HEK293 (cell line): Measurements from ENCODE around the gene HYAL4.

ENCODE experiments used
- CTCF ChIA-PET: fragments of 350-600 bp; formaldehyde crosslinking; extraction: SDS; loops from one replicate; lab custom pipeline; 2021; ENCODE audit warnings: antibody characterized with exemption; lab: Yijun Ruan, JAX
- POLR2A ChIA-PET: fragments of 300-600 bp; formaldehyde crosslinking; extraction: SDS; loops from one replicate; lab custom pipeline; 2020; ENCODE audit warnings: antibody characterized with exemption, inconsistent platforms; lab: Yijun Ruan, JAX
- H3K27ac ChIP-seq: fragments of 200-500 bp; sonication (Bioruptor generic); 2 replicates; pipeline ENCODE4 v1.5.1; 2014; ENCODE audit warnings: low read depth, low read length, control low read depth, inconsistent platforms; ENCODE audit errors: extremely low read depth
- H3K36me3 ChIP-seq, 2 experiments: fragments of 200-500 bp in 1 of 2; sonication (Bioruptor generic) in 1 of 2; 1 replicate in 1 of 2; 2 replicates in 1 of 2; pipeline ENCODE4 v1.5.1; 2014 to 2017; ENCODE audit warnings: inconsistent platforms in 2 of 2, low read length in 2 of 2; ENCODE audit not compliant: control insufficient read depth in 2 of 2, insufficient read depth in 1 of 2
- H3K4me1 ChIP-seq: fragments of 200-500 bp; sonication (Bioruptor generic); 2 replicates; pipeline ENCODE4 v1.5.1; 2014; ENCODE audit warnings: mild to moderate bottlenecking, low read length, inconsistent platforms; ENCODE audit not compliant: control insufficient read depth, insufficient read depth
- H3K4me3 ChIP-seq: 2 replicates; pipeline ENCODE4 v1.5.1; 2011; ENCODE audit warnings: low read depth, mild to moderate bottlenecking, control low read depth, low read length, moderate library complexity
- H3K9me3 ChIP-seq: fragments of 200-500 bp; sonication (Bioruptor generic); 2 replicates; pipeline ENCODE4 v1.5.1; 2014; ENCODE audit warnings: low read depth, low read length, inconsistent platforms; ENCODE audit not compliant: control insufficient read depth, insufficient read depth
- KLF1 ChIP-seq: fragments of 450-650 bp; formaldehyde crosslinking; IDR thresholded peaks from 2 replicates; pipeline ENCODE4 v1.5.1; 2016; ENCODE audit warnings: missing biosample characterization, missing genetic modification characterization
- PBX3 ChIP-seq: sonication (generic); formaldehyde crosslinking; IDR thresholded peaks from 2 replicates; pipeline ENCODE4 v1.8.1; 2022; ENCODE audit warnings: mild to moderate bottlenecking, moderate library complexity, missing genetic modification reagents
- SP2 ChIP-seq: fragments of 450-650 bp; formaldehyde crosslinking; IDR thresholded peaks from 2 replicates; pipeline ENCODE4 v1.5.1; 2016; ENCODE audit warnings: missing biosample characterization, missing genetic modification characterization
- SP7 ChIP-seq: fragments of 450-650 bp; formaldehyde crosslinking; IDR thresholded peaks from 2 replicates; pipeline ENCODE4 v1.5.1; 2016; ENCODE audit warnings: missing biosample characterization, missing genetic modification characterization
- ZFP3 ChIP-seq: fragments of 450-650 bp; formaldehyde crosslinking; IDR thresholded peaks from 2 replicates; pipeline ENCODE4 v1.5.1; 2016; ENCODE audit warnings: low read depth, missing biosample characterization, missing genetic modification characterization
- ZNF121 ChIP-seq: fragments of 450-650 bp; formaldehyde crosslinking; IDR thresholded peaks from 2 replicates; pipeline ENCODE4 v1.5.1; 2016; ENCODE audit warnings: missing biosample characterization, missing genetic modification characterization
- ZNF174 ChIP-seq: fragments of 450-650 bp; formaldehyde crosslinking; IDR thresholded peaks from 2 replicates; pipeline ENCODE4 v1.5.0; 2017; ENCODE audit warnings: missing biosample characterization, mild to moderate bottlenecking, missing genetic modification characterization
- ZNF175 ChIP-seq: fragments of 450-650 bp; formaldehyde crosslinking; IDR thresholded peaks from 2 replicates; pipeline ENCODE4 v1.5.1; 2016; ENCODE audit warnings: missing biosample characterization, missing genetic modification characterization
- ZNF280C ChIP-seq: fragments of 450-650 bp; formaldehyde crosslinking; IDR thresholded peaks from 2 replicates; pipeline ENCODE4 v1.5.1; 2016; ENCODE audit warnings: missing biosample characterization, missing genetic modification characterization
- ZNF302 ChIP-seq: fragments of 450-650 bp; formaldehyde crosslinking; IDR thresholded peaks from 2 replicates; pipeline ENCODE4 v1.5.1; 2016; ENCODE audit warnings: missing biosample characterization, missing genetic modification characterization, low read depth
- ZNF311 ChIP-seq: fragments of 450-650 bp; formaldehyde crosslinking; IDR thresholded peaks from 2 replicates; pipeline ENCODE4 v1.5.1; 2017; ENCODE audit warnings: missing biosample characterization, missing genetic modification characterization, borderline replicate concordance
- ZNF335 ChIP-seq: fragments of 450-650 bp; formaldehyde crosslinking; conservative IDR thresholded peaks from 2 replicates; pipeline ENCODE4 v1.5.1; 2016; ENCODE audit warnings: missing biosample characterization, missing genetic modification characterization
- ZNF404 ChIP-seq: fragments of 450-650 bp; formaldehyde crosslinking; IDR thresholded peaks from 2 replicates; pipeline ENCODE4 v1.5.1; 2017; ENCODE audit warnings: missing biosample characterization, missing genetic modification characterization
- ZNF426 ChIP-seq: fragments of 450-650 bp; formaldehyde crosslinking; IDR thresholded peaks from 2 replicates; pipeline ENCODE4 v1.5.1; 2017; ENCODE audit warnings: missing biosample characterization, missing genetic modification characterization, mild to moderate bottlenecking, inconsistent platforms, moderate library complexity
- ZNF510 ChIP-seq: fragments of 450-650 bp; formaldehyde crosslinking; IDR thresholded peaks from 2 replicates; pipeline ENCODE4 v1.5.1; 2018; ENCODE audit warnings: mild to moderate bottlenecking, missing genetic modification characterization, missing biosample characterization; ENCODE audit not compliant: insufficient replicate concordance
- ZNF561 ChIP-seq: fragments of 450-650 bp; IDR thresholded peaks from 2 replicates; pipeline ENCODE4 v1.5.1; 2018; ENCODE audit warnings: missing biosample characterization, missing genetic modification characterization, borderline replicate concordance
- ZNF571 ChIP-seq: fragments of 450-650 bp; formaldehyde crosslinking; IDR thresholded peaks from 2 replicates; pipeline ENCODE4 v1.5.0; 2017; ENCODE audit warnings: missing biosample characterization, missing genetic modification characterization
- ZNF670 ChIP-seq: fragments of 450-650 bp; formaldehyde crosslinking; IDR thresholded peaks from 2 replicates; pipeline ENCODE4 v1.5.1; 2016; ENCODE audit warnings: missing biosample characterization, missing genetic modification characterization, low read depth
- TF ChIP-seq, protein P1 (sequence below): fragments of 450-650 bp; formaldehyde crosslinking; IDR thresholded peaks from 2 replicates; pipeline ENCODE4 v1.5.1; 2017; ENCODE audit warnings: missing biosample characterization, missing genetic modification characterization
- TF ChIP-seq, protein P2 (sequence below): fragments of 450-650 bp; formaldehyde crosslinking; IDR thresholded peaks from 2 replicates; pipeline ENCODE4 v1.5.1; 2016; ENCODE audit warnings: missing biosample characterization, missing genetic modification characterization
- TF ChIP-seq, protein P3 (sequence below): fragments of 450-650 bp; formaldehyde crosslinking; IDR thresholded peaks from 2 replicates; pipeline ENCODE4 v1.5.1; 2016; ENCODE audit warnings: missing biosample characterization, missing genetic modification characterization

Gene HYAL4

DNA sequence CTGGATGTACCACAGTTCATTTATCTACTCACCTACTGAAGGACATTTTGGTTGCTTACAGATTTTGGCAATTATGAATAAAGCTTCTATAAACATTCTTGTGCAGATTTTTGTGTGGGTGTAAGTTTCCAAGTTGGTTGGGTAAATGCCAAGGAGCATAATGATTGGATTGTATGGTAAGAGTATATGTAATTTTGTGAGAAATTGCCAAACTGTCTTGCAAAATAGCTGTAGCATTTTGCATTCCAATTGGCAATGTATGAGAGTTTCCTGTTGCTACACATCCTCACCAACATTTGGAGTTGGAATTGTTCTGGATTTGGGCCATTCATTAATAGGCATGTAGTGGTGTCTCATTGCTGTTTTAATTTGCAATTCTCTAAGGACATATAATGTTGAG is 33.9 kb upstream of the HYAL4 start:
- POLR2A ChIA-PET: no interaction called here
- no peaks in the 10 kb centered on the region for H3K36me3 ChIP-seq
- H3K27ac ChIP-seq: no peak overlapping the region
- CTCF ChIA-PET: interaction anchor here (0.6 kb wide), 1 partner anchor 974 kb away, joined by 3 read pairs; no protein-coding TSS in a partner anchor
- no peak overlapping the region for H3K4me3 ChIP-seq
- no peaks in the 10 kb centered on the region for H3K4me1 ChIP-seq
- no peak for TF ChIP-seq ZNF426 (tag by site-specific recombination)
- H3K9me3 ChIP-seq: no peaks in the 10 kb centered on the region

DNA sequence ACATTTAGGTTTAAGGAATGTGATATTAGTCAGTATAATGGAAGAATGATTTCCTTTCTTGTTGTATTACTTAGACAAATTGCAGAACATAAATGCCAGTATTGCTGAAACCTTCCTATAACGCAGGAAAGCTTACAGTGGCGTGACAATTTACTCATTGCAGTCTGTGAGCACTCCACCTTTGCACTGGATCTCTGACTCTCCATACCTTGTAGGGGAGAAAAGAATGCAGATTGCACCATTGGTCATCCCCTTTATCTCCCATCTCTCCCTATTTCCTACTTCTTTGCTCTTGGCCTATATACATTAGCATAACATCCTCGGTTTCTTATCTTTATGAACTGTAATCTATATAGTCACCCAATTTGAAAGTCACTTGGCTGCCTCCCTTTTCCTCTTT is 28.1 kb upstream of the HYAL4 start:
- CTCF ChIA-PET: no interaction called here
- Histone ChIP-seq H3K27ac (no peak overlapping the region), H3K9me3 (no peaks in the 10 kb centered on the region), H3K4me1 (no peaks in the 10 kb centered on the region; the same call in 1 of the 2 replicates), H3K36me3 (no peaks in the 10 kb centered on the region)
- POLR2A ChIA-PET: no interaction called here
- TF ChIP-seq ZNF335 (tag by site-specific recombination) (no peak), ZNF571 (no peak), ZNF175 (tag by site-specific recombination) (no peak), ZNF302 (tag by site-specific recombination) (no peak), ZFP3 (no peak), PBX3 (CRISPR knock-in tag) (no peak), SP7 (tag by site-specific recombination) (no peak), ZNF561 (tag by site-specific recombination) (no peak), ZNF311 (tag by site-specific recombination) (no peak), ZNF670 (tag by site-specific recombination) (no peak), SP2 (tag by site-specific recombination) (no peak), KLF1 (tag by site-specific recombination) (no peak), ZNF404 (tag by site-specific recombination) (no peak), ZNF510 (tag by site-specific recombination) (no peak), ZNF280C (tag by site-specific recombination) (no peak), ZNF121 (no peak), ZNF174 (tag by site-specific recombination) (no peak)
- TF ChIP-seq, protein P1, sequence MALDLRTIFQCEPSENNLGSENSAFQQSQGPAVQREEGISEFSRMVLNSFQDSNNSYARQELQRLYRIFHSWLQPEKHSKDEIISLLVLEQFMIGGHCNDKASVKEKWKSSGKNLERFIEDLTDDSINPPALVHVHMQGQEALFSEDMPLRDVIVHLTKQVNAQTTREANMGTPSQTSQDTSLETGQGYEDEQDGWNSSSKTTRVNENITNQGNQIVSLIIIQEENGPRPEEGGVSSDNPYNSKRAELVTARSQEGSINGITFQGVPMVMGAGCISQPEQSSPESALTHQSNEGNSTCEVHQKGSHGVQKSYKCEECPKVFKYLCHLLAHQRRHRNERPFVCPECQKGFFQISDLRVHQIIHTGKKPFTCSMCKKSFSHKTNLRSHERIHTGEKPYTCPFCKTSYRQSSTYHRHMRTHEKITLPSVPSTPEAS (tag by site-specific recombination): no peak
- TF ChIP-seq, protein P2, sequence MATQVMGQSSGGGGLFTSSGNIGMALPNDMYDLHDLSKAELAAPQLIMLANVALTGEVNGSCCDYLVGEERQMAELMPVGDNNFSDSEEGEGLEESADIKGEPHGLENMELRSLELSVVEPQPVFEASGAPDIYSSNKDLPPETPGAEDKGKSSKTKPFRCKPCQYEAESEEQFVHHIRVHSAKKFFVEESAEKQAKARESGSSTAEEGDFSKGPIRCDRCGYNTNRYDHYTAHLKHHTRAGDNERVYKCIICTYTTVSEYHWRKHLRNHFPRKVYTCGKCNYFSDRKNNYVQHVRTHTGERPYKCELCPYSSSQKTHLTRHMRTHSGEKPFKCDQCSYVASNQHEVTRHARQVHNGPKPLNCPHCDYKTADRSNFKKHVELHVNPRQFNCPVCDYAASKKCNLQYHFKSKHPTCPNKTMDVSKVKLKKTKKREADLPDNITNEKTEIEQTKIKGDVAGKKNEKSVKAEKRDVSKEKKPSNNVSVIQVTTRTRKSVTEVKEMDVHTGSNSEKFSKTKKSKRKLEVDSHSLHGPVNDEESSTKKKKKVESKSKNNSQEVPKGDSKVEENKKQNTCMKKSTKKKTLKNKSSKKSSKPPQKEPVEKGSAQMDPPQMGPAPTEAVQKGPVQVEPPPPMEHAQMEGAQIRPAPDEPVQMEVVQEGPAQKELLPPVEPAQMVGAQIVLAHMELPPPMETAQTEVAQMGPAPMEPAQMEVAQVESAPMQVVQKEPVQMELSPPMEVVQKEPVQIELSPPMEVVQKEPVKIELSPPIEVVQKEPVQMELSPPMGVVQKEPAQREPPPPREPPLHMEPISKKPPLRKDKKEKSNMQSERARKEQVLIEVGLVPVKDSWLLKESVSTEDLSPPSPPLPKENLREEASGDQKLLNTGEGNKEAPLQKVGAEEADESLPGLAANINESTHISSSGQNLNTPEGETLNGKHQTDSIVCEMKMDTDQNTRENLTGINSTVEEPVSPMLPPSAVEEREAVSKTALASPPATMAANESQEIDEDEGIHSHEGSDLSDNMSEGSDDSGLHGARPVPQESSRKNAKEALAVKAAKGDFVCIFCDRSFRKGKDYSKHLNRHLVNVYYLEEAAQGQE: no peak
- TF ChIP-seq, protein P3, sequence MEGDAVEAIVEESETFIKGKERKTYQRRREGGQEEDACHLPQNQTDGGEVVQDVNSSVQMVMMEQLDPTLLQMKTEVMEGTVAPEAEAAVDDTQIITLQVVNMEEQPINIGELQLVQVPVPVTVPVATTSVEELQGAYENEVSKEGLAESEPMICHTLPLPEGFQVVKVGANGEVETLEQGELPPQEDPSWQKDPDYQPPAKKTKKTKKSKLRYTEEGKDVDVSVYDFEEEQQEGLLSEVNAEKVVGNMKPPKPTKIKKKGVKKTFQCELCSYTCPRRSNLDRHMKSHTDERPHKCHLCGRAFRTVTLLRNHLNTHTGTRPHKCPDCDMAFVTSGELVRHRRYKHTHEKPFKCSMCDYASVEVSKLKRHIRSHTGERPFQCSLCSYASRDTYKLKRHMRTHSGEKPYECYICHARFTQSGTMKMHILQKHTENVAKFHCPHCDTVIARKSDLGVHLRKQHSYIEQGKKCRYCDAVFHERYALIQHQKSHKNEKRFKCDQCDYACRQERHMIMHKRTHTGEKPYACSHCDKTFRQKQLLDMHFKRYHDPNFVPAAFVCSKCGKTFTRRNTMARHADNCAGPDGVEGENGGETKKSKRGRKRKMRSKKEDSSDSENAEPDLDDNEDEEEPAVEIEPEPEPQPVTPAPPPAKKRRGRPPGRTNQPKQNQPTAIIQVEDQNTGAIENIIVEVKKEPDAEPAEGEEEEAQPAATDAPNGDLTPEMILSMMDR (tag by site-specific recombination): no peak
- TF ChIP-seq, all 188 proteins: peak for 0
- no peak overlapping the region for H3K4me3 ChIP-seq
